ENCODE data around the gene PAK4. TPM values are rescaled to one million over a fixed set of nuclear protein-coding genes. Genes with fewer than 3 reads are reported as not detected.

PAK4 gene
- total RNA-seq, 1 donor, result 9.0 TPM

- no peak for DNase-seq (ENCODE audit: low read depth)
- TF ChIP-seq CTCF (IDR thresholded peaks at IDR 0.05; ENCODE audit: insufficient read depth, low read length), result no peak
- peak overlapping the region; percentile 62 for H3K4me3 ChIP-seq (ENCODE audit: low read depth, low read length)
Measured at GRCh38 chr19:39125199-39125553, 410 bp upstream of the PAK4 start.

GRCh38 chr19:39126312-39127187 lies 964 bp downstream of the PAK4 start:
- peak overlapping the region; percentile 86 for H3K4me3 ChIP-seq (ENCODE audit: low read depth, low read length)
- TF ChIP-seq CTCF (IDR thresholded peaks at IDR 0.05; ENCODE audit: insufficient read depth, low read length), result no peak
- peak; percentile 54 for DNase-seq (ENCODE audit: low read depth)

GRCh38 chr19:39127812-39128515 lies 2.4 kb downstream of the PAK4 start:
- TF ChIP-seq CTCF (IDR thresholded peaks at IDR 0.05; ENCODE audit: insufficient read depth, low read length), result no peak
- DNase-seq (ENCODE audit: low read depth), result no peak
- H3K4me3 ChIP-seq (ENCODE audit: low read depth, low read length), result peak overlapping the region; percentile 86

- no peak overlapping the region for H3K4me3 ChIP-seq (ENCODE audit: low read depth, low read length)
- peak; percentile 31 for TF ChIP-seq CTCF (IDR thresholded peaks at IDR 0.05; ENCODE audit: insufficient read depth, low read length)
- peak; percentile 67 for DNase-seq (ENCODE audit: low read depth)
Measured at GRCh38 chr19:39128516-39129079, 3.0 kb downstream of the PAK4 start.

GRCh38 chr19:39129116-39129515 lies 3.5 kb downstream of the PAK4 start:
- no peak for TF ChIP-seq CTCF (IDR thresholded peaks at IDR 0.05; ENCODE audit: insufficient read depth, low read length)
- no peak overlapping the region for H3K4me3 ChIP-seq (ENCODE audit: low read depth, low read length)
- no peak for DNase-seq (ENCODE audit: low read depth)

GRCh38 chr19:39130337-39131254 lies 5.0 kb downstream of the PAK4 start:
- DNase-seq (ENCODE audit: low read depth), result no peak
- TF ChIP-seq CTCF (IDR thresholded peaks at IDR 0.05; ENCODE audit: insufficient read depth, low read length), result no peak
- no peak overlapping the region for H3K4me3 ChIP-seq (ENCODE audit: low read depth, low read length)

All from fibroblast of the aortic adventitia (primary cell).